GM12864 (cell line): ENCODE results near the gene BCAS3.
"Not testable (repeated sequence)": the region's sequence is repeated elsewhere in the genome, so short reads cannot be mapped to it uniquely, and the experiment has no call there.

Experiments
- DNase-seq: peaks from one replicate; pipeline ENCODE4 v3.0.0-alpha.2; 2011; ENCODE audit warnings: low read depth
- H3K4me3 ChIP-seq: 2 replicates; pipeline ENCODE4 v1.5.1; 2011; ENCODE audit warnings: mild to moderate bottlenecking, low read depth, low read length, control low read depth
- TF ChIP-seq, protein P1 (sequence below): IDR thresholded peaks from 2 replicates; pipeline ENCODE4 v1.5.1; 2011; ENCODE audit warnings: low read depth, mild to moderate bottlenecking, moderate library complexity, low read length, control low read depth, inconsistent platforms; ENCODE audit errors: missing control alignments

BCAS3 gene

DNA sequence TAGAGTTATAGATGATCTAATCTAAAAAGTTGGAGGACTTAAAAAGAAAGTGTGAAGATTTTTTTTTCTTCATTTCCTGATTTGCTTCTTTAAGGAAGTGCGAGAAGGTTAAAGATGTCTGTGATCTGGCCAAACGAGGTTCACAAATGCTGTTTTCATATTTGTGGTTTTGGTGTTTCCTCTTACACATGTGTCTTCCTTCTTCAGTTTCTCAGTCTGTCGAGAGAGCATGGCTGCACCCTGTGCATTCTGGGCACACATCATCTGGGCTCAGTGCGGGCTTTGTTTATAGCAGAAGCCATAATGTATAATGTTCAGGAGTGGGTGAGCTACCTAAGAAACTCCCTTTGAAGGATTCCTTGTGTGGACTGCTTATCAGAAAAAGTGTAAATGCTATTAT lies 461.6 kb downstream of the BCAS3 start:
- TF ChIP-seq, protein P1, sequence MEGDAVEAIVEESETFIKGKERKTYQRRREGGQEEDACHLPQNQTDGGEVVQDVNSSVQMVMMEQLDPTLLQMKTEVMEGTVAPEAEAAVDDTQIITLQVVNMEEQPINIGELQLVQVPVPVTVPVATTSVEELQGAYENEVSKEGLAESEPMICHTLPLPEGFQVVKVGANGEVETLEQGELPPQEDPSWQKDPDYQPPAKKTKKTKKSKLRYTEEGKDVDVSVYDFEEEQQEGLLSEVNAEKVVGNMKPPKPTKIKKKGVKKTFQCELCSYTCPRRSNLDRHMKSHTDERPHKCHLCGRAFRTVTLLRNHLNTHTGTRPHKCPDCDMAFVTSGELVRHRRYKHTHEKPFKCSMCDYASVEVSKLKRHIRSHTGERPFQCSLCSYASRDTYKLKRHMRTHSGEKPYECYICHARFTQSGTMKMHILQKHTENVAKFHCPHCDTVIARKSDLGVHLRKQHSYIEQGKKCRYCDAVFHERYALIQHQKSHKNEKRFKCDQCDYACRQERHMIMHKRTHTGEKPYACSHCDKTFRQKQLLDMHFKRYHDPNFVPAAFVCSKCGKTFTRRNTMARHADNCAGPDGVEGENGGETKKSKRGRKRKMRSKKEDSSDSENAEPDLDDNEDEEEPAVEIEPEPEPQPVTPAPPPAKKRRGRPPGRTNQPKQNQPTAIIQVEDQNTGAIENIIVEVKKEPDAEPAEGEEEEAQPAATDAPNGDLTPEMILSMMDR = no peak
- DNase-seq = peak; percentile 74
- H3K4me3 ChIP-seq = no peak overlapping the region

GRCh38 chr17:61140081-61140786 lies 462.6 kb downstream of the BCAS3 start:
- TF ChIP-seq, protein P1 = no peak
- no peak for DNase-seq
- H3K4me3 ChIP-seq = no peak overlapping the region

- H3K4me3 ChIP-seq = no peak overlapping the region
- no peak for DNase-seq
- TF ChIP-seq, protein P1 = no peak
Observed at GRCh38 chr17:61143026-61143425, 465.4 kb downstream of the BCAS3 start.

DNA sequence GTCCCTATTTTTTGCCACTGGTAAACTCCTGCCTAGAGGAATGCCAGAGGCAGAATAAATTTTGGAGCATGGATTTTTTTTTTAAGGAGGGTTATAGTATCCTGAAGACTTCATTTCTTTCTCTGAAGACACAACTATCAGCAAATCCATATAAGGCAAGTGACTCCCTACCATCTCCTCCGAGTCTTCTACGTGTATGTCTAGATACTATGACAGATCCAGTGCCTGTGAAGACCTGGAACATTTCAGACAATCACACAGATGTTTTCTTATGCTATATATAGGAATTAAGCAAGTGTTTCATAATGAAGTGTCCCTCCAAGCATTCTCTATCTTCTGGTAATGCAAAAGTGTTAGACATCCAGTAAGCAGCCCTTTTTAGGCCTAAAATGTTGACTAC lies 466.5 kb downstream of the BCAS3 start:
- TF ChIP-seq, protein P1 = no peak
- no peak overlapping the region for H3K4me3 ChIP-seq
- no peak for DNase-seq

GRCh38 chr17:61144617-61145564 lies 467.2 kb downstream of the BCAS3 start:
- TF ChIP-seq, protein P1 = no peak
- H3K4me3 ChIP-seq = no peak overlapping the region
- DNase-seq = no peak

- not testable (repeated sequence) for H3K4me3 ChIP-seq, DNase-seq
Observed at GRCh38 chr17:61146833-61147232, 469.2 kb downstream of the BCAS3 start.

DNA sequence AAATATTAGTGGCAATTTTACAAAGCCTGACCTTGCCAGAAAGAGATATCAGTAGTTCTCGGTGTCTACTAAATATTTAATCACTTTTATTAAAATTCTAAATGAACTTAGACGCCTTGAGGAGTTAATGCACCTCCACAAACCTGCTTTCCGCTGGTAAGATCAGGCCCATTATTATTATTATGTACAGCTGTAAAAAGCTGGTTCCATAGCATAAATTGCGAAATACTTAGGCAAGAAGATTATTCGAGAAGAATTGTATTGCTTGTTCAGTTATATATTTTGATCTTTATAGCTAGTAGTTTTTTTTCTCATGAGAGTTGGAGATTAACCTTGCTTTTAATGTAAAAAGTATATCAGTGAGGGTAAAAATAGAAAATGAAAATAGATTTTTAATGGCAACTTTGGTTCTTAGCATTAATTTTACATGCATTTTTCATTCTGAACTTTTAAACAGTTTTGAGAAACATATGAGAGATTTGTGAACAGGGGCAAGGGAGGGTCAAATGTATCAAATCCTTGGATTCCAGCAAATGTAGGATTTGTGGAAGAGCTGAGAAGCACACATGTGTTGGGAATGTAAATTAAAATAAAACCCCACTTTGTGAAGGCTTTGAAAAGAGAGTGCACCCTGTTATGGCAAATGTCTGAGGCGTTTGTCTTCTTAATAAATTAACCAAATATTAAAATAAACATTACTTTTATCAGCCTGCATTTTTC lies 471.6 kb downstream of the BCAS3 start:
- DNase-seq = no peak
- H3K4me3 ChIP-seq = no peak overlapping the region
- TF ChIP-seq, protein P1 = no peak
